PFSK-1 (cell line): Measurements from ENCODE around the gene SDK1.

Experiments
- FOXP2 ChIP-seq: optimal IDR thresholded peaks from 2 replicates; pipeline ENCODE3; 2011; ENCODE audit warnings: borderline replicate concordance, control low read depth, inconsistent platforms; ENCODE audit not compliant: insufficient read depth; ENCODE audit errors: extremely low read length, extremely low read depth
- POLR2AphosphoS5 ChIP-seq: IDR thresholded peaks from 2 replicates; pipeline ENCODE4 v1.6.1; 2012; ENCODE audit warnings: low read depth, mild to moderate bottlenecking, control low read depth, low read length, moderate library complexity
- SIN3A ChIP-seq: IDR thresholded peaks from 2 replicates; pipeline ENCODE4 v1.6.1; 2012; ENCODE audit warnings: mild to moderate bottlenecking, low read length, moderate library complexity, borderline replicate concordance; ENCODE audit not compliant: insufficient read depth
- TAF1 ChIP-seq: IDR thresholded peaks from 2 replicates; pipeline ENCODE4 v1.6.1; 2012; ENCODE audit warnings: low read length, control low read depth, borderline replicate concordance; ENCODE audit not compliant: insufficient read depth
- TF ChIP-seq, protein P1 (sequence below), 2 experiments: IDR thresholded peaks; 2 replicates each; pipeline versions ENCODE4 v1.6.1 to v1.8.0; 2011 to 2012; ENCODE audit warnings: low read depth in 2 of 2, low read length in 2 of 2, control low read depth in 1 of 2, inconsistent platforms in 1 of 2, mild to moderate bottlenecking in 1 of 2, moderate library complexity in 1 of 2; ENCODE audit not compliant: insufficient read depth in 1 of 2

DNA sequence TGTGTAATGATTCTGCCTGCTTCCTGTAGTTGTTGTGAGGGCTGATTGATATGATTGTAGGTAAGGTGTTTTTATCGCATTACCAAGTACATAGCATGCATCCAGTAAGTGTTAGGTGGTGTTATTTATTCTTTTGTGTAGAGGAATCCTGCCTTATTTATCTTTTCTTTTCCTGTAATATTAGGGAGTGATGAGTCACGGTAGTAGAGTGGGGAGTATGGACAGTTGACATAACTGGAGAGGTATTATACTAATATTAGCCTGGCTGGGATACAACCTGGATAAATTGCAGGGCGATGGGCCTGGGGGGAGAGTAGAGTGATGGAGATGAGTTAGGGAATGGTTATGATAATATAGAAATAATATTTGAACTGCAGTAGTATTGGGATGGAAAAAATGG lies 9.8 kb downstream of the SDK1 start:
- TF ChIP-seq, protein P1, sequence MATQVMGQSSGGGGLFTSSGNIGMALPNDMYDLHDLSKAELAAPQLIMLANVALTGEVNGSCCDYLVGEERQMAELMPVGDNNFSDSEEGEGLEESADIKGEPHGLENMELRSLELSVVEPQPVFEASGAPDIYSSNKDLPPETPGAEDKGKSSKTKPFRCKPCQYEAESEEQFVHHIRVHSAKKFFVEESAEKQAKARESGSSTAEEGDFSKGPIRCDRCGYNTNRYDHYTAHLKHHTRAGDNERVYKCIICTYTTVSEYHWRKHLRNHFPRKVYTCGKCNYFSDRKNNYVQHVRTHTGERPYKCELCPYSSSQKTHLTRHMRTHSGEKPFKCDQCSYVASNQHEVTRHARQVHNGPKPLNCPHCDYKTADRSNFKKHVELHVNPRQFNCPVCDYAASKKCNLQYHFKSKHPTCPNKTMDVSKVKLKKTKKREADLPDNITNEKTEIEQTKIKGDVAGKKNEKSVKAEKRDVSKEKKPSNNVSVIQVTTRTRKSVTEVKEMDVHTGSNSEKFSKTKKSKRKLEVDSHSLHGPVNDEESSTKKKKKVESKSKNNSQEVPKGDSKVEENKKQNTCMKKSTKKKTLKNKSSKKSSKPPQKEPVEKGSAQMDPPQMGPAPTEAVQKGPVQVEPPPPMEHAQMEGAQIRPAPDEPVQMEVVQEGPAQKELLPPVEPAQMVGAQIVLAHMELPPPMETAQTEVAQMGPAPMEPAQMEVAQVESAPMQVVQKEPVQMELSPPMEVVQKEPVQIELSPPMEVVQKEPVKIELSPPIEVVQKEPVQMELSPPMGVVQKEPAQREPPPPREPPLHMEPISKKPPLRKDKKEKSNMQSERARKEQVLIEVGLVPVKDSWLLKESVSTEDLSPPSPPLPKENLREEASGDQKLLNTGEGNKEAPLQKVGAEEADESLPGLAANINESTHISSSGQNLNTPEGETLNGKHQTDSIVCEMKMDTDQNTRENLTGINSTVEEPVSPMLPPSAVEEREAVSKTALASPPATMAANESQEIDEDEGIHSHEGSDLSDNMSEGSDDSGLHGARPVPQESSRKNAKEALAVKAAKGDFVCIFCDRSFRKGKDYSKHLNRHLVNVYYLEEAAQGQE (IDR thresholded peaks at IDR 0.05; ENCODE audit: insufficient read depth in 1 of 2, low read depth in 2 of 2, low read length in 2 of 2), result no peak
- TF ChIP-seq POLR2AphosphoS5, result no peak
- no peak for TF ChIP-seq SIN3A
- TF ChIP-seq TAF1, result no peak
- no peak for TF ChIP-seq FOXP2
